SK-N-SH treated with all-trans-retinoic acid at 6 μM for 48 hours (cell line): ENCODE measurements around the gene COG8.

ENCODE experiments used
- ATAC-seq: fragments of 200-7000 bp; cut with Tn5 transposase; 3 replicates; pipeline ENCODE4 v1.9.1; 2020; ENCODE audit warnings: mild to moderate bottlenecking, moderate library complexity
- ARNTL ChIP-seq: fragments of 450-650 bp; formaldehyde crosslinking; IDR thresholded peaks from 2 replicates; pipeline ENCODE4 v1.5.0; 2020; ENCODE audit warnings: low read depth, mild to moderate bottlenecking, moderate library complexity, borderline replicate concordance
- BACH2 ChIP-seq: fragments of 250-450 bp; sonication (Bioruptor Pico); IDR thresholded peaks from 2 replicates; pipeline ENCODE4 v1.9.0; 2021; ENCODE audit warnings: mild to moderate bottlenecking, borderline replicate concordance
- CSDC2 ChIP-seq: fragments of 250-450 bp; sonication (Bioruptor Pico); IDR thresholded peaks from 2 replicates; pipeline ENCODE4 v1.5.0; 2020; ENCODE audit warnings: mild to moderate bottlenecking, moderate library complexity
- ESRRG ChIP-seq: fragments of 250-450 bp; sonication (Bioruptor Pico); IDR thresholded peaks from 2 replicates; pipeline ENCODE4 v1.6.1; 2021; ENCODE audit warnings: mild to moderate bottlenecking
- GLIS3 ChIP-seq: fragments of 250-450 bp; sonication (Bioruptor Pico); IDR thresholded peaks from 2 replicates; pipeline ENCODE4 v1.5.0; 2020; ENCODE audit warnings: mild to moderate bottlenecking, moderate library complexity
- ISL1 ChIP-seq: fragments of 250-450 bp; sonication (Bioruptor Pico); IDR thresholded peaks from 2 replicates; pipeline ENCODE4 v2.1.2; 2022; ENCODE audit warnings: mild to moderate bottlenecking, moderate library complexity
- OSR1 ChIP-seq: fragments of 250-450 bp; sonication (Bioruptor Pico); IDR thresholded peaks from 2 replicates; pipeline ENCODE4 v1.8.0; 2022; ENCODE audit warnings: moderate library complexity, mild to moderate bottlenecking, inconsistent platforms
- PPARA ChIP-seq: fragments of 250-450 bp; sonication (Bioruptor Pico); IDR thresholded peaks from 2 replicates; pipeline ENCODE4 v1.5.0; 2020; ENCODE audit warnings: mild to moderate bottlenecking, borderline replicate concordance
- RARB ChIP-seq: fragments of 250-450 bp; sonication (Bioruptor Pico); IDR thresholded peaks from 2 replicates; pipeline ENCODE4 v1.8.0; 2021; ENCODE audit warnings: mild to moderate bottlenecking, moderate library complexity
- SNAI2 ChIP-seq: fragments of 250-450 bp; sonication (Bioruptor Pico); IDR thresholded peaks from 2 replicates; pipeline ENCODE4 v1.5.0; 2020; ENCODE audit warnings: mild to moderate bottlenecking, moderate library complexity
- TCF4 ChIP-seq: fragments of 250-450 bp; sonication (Bioruptor Pico); IDR thresholded peaks from 2 replicates; pipeline ENCODE4 v1.8.0; 2021; ENCODE audit warnings: mild to moderate bottlenecking, moderate library complexity, borderline replicate concordance
- TOX ChIP-seq: fragments of 250-450 bp; sonication (Bioruptor Pico); IDR thresholded peaks from 2 replicates; pipeline ENCODE4 v1.8.0; 2021; ENCODE audit warnings: mild to moderate bottlenecking, moderate library complexity, borderline replicate concordance
- ZC3H10 ChIP-seq: fragments of 250-450 bp; sonication (Bioruptor Pico); IDR thresholded peaks from 2 replicates; pipeline ENCODE4 v1.5.1; 2021; ENCODE audit warnings: mild to moderate bottlenecking, moderate library complexity
- ZFP3 ChIP-seq: fragments of 250-450 bp; sonication (Bioruptor Pico); IDR thresholded peaks from 2 replicates; pipeline ENCODE4 v1.5.0; 2020; ENCODE audit warnings: mild to moderate bottlenecking, moderate library complexity
- ZFP30 ChIP-seq: fragments of 450-650 bp; formaldehyde crosslinking; IDR thresholded peaks from 2 replicates; pipeline ENCODE4 v1.5.0; 2022; ENCODE audit warnings: mild to moderate bottlenecking, moderate library complexity
- ZNF565 ChIP-seq: fragments of 450-650 bp; formaldehyde crosslinking; conservative IDR thresholded peaks from 2 replicates; pipeline ENCODE4 v1.5.0; 2020; ENCODE audit warnings: low read depth, mild to moderate bottlenecking, moderate library complexity
- ZNF70 ChIP-seq: fragments of 450-650 bp; formaldehyde crosslinking; IDR thresholded peaks from 2 replicates; pipeline ENCODE4 v1.5.0; 2020; ENCODE audit warnings: mild to moderate bottlenecking, moderate library complexity
- ZNF8 ChIP-seq: fragments of 450-650 bp; formaldehyde crosslinking; IDR thresholded peaks from 2 replicates; pipeline ENCODE4 v1.5.0; 2020; ENCODE audit warnings: mild to moderate bottlenecking, moderate library complexity
- TF ChIP-seq, protein P1 (sequence below): fragments of 250-450 bp; sonication (Bioruptor Pico); IDR thresholded peaks from 2 replicates; pipeline ENCODE4 v1.5.0; 2020; ENCODE audit warnings: mild to moderate bottlenecking, moderate library complexity
- TF ChIP-seq, protein P2 (sequence below): fragments of 250-450 bp; sonication (Bioruptor Pico); IDR thresholded peaks from 2 replicates; pipeline ENCODE4 v1.5.1; 2020; ENCODE audit warnings: low read depth, mild to moderate bottlenecking, moderate library complexity
- TF ChIP-seq, protein P3 (sequence below): fragments of 250-450 bp; sonication (Bioruptor Pico); IDR thresholded peaks from 2 replicates; pipeline ENCODE4 v1.8.0; 2020; ENCODE audit warnings: mild to moderate bottlenecking, moderate library complexity, borderline replicate concordance
- TF ChIP-seq, protein P4 (sequence below): fragments of 250-450 bp; sonication (Bioruptor Pico); IDR thresholded peaks from 2 replicates; pipeline ENCODE4 v1.5.1; 2021; ENCODE audit warnings: mild to moderate bottlenecking, moderate library complexity

Gene COG8

DNA sequence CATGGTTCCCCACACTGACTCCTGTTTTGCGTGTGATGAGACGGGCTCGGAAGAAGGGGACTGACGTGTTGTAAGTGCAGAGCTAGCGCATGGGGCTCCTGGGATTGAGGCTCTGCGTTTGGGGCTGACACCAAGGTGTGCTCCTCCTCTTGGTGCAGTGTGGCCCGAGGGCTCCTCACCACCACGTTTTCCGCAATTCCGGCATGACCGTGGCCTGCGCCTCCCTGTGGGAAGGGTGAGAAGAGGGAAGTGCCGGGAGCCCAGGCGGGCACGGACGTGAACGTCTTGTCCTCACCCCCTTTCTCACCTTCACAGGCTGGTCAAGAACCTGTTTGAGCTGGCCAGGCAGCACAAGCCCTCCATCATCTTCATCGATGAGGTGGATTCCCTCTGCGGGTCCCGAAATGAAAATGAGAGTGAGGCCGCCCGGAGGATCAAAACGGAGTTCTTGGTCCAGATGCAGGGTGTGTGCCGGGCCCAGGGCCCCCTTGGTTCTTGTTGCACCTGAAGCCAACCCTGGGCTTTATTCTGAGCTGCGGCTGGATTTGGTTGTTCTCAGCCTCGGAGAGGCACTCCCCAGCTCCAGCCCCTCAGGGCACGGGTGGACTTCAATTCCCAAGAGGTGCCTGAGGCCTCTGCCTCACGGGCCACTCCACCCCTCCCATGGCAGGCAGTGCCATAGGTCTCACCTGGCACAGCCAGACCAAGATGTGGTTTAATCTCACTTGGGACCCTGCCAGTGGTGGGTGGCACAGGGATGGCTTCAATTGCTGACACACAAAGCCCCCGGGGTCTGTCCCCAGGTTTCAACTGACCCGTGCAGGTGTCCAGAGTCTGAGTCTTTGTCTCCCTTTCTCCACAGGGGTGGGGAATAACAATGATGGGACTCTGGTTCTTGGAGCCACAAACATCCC, 19.3 kb downstream of the COG8 start:
- ATAC-seq = no peak
- TF ChIP-seq, protein P1, sequence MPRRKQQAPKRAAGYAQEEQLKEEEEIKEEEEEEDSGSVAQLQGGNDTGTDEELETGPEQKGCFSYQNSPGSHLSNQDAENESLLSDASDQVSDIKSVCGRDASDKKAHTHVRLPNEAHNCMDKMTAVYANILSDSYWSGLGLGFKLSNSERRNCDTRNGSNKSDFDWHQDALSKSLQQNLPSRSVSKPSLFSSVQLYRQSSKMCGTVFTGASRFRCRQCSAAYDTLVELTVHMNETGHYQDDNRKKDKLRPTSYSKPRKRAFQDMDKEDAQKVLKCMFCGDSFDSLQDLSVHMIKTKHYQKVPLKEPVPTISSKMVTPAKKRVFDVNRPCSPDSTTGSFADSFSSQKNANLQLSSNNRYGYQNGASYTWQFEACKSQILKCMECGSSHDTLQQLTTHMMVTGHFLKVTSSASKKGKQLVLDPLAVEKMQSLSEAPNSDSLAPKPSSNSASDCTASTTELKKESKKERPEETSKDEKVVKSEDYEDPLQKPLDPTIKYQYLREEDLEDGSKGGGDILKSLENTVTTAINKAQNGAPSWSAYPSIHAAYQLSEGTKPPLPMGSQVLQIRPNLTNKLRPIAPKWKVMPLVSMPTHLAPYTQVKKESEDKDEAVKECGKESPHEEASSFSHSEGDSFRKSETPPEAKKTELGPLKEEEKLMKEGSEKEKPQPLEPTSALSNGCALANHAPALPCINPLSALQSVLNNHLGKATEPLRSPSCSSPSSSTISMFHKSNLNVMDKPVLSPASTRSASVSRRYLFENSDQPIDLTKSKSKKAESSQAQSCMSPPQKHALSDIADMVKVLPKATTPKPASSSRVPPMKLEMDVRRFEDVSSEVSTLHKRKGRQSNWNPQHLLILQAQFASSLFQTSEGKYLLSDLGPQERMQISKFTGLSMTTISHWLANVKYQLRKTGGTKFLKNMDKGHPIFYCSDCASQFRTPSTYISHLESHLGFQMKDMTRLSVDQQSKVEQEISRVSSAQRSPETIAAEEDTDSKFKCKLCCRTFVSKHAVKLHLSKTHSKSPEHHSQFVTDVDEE (CRISPR knock-in tag) = no peak
- TF ChIP-seq ZNF70 (CRISPR knock-in tag) (no peak), ZFP30 (CRISPR knock-in tag) (no peak), SNAI2 (CRISPR knock-in tag) (no peak), ESRRG (no peak), CSDC2 (CRISPR knock-in tag) (no peak), ARNTL (CRISPR knock-in tag) (no peak), ZNF8 (CRISPR knock-in tag) (no peak), PPARA (CRISPR knock-in tag) (no peak), ZFP3 (CRISPR knock-in tag) (no peak)
- TF ChIP-seq, protein P2, sequence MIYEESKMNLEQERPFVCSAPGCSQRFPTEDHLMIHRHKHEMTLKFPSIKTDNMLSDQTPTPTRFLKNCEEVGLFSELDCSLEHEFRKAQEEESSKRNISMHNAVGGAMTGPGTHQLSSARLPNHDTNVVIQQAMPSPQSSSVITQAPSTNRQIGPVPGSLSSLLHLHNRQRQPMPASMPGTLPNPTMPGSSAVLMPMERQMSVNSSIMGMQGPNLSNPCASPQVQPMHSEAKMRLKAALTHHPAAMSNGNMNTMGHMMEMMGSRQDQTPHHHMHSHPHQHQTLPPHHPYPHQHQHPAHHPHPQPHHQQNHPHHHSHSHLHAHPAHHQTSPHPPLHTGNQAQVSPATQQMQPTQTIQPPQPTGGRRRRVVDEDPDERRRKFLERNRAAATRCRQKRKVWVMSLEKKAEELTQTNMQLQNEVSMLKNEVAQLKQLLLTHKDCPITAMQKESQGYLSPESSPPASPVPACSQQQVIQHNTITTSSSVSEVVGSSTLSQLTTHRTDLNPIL (CRISPR knock-in tag) = no peak

DNA sequence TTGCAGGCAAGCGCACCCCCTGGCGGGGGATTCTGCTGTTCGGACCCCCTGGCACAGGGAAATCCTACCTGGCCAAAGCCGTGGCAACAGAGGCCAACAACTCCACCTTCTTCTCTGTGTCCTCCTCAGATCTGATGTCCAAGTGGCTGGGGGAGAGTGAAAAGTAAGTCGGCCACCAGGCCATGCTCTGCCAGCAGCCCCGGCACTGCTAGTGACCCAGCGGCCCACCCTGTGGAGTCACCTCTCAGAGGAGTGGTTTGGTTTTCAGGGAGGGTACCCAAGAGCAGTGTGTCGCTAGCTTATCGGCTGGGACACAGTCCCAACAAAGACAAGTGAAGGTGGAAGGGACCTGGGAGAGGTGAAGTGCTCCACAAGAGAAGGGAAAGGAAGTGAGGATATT, 20.0 kb downstream of the COG8 start:
- TF ChIP-seq ZC3H10 (CRISPR knock-in tag) = no peak
- no peak for TF ChIP-seq PPARA (CRISPR knock-in tag)
- no peak for TF ChIP-seq TOX (CRISPR knock-in tag)
- TF ChIP-seq, protein P2 (CRISPR knock-in tag) = no peak
- TF ChIP-seq BACH2 = no peak
- TF ChIP-seq, all 23 proteins: peak for 0
- no peak for ATAC-seq

DNA sequence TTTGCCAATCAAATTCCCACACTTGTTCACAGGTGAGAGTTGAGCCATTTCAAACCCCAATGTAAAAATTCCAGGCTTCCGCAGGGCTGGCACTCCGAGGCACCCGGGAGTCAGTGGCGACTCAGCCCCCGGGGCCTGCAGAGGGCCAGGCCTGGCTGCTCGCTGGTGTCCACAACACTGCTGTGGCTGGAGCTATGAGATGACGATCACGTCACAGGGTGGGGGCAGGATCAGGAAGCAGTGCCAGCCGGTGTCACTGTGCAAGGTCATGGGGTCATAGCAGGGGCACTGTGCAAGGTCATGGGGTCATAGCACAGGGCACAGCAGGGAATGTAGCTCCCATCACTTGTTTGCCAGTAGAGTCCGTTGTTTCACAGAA, 20.5 kb downstream of the COG8 start:
- no peak for TF ChIP-seq ISL1 (CRISPR knock-in tag)
- no peak for TF ChIP-seq BACH2
- TF ChIP-seq ZNF70 (CRISPR knock-in tag) = no peak
- TF ChIP-seq OSR1 = no peak
- TF ChIP-seq ZNF8 (CRISPR knock-in tag) = no peak
- TF ChIP-seq ZFP30 (CRISPR knock-in tag) = no peak
- TF ChIP-seq, protein P3, sequence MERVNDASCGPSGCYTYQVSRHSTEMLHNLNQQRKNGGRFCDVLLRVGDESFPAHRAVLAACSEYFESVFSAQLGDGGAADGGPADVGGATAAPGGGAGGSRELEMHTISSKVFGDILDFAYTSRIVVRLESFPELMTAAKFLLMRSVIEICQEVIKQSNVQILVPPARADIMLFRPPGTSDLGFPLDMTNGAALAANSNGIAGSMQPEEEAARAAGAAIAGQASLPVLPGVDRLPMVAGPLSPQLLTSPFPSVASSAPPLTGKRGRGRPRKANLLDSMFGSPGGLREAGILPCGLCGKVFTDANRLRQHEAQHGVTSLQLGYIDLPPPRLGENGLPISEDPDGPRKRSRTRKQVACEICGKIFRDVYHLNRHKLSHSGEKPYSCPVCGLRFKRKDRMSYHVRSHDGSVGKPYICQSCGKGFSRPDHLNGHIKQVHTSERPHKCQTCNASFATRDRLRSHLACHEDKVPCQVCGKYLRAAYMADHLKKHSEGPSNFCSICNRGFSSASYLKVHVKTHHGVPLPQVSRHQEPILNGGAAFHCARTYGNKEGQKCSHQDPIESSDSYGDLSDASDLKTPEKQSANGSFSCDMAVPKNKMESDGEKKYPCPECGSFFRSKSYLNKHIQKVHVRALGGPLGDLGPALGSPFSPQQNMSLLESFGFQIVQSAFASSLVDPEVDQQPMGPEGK (CRISPR knock-in tag) = no peak
- no peak for TF ChIP-seq GLIS3 (CRISPR knock-in tag)
- TF ChIP-seq, protein P2 (CRISPR knock-in tag) = no peak
- TF ChIP-seq, protein P4, sequence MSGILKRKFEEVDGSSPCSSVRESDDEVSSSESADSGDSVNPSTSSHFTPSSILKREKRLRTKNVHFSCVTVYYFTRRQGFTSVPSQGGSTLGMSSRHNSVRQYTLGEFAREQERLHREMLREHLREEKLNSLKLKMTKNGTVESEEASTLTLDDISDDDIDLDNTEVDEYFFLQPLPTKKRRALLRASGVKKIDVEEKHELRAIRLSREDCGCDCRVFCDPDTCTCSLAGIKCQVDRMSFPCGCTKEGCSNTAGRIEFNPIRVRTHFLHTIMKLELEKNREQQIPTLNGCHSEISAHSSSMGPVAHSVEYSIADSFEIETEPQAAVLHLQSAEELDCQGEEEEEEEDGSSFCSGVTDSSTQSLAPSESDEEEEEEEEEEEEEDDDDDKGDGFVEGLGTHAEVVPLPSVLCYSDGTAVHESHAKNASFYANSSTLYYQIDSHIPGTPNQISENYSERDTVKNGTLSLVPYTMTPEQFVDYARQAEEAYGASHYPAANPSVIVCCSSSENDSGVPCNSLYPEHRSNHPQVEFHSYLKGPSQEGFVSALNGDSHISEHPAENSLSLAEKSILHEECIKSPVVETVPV (CRISPR knock-in tag) = no peak
- no peak for TF ChIP-seq RARB (CRISPR knock-in tag)
- no peak for TF ChIP-seq TCF4
- no peak for TF ChIP-seq ZC3H10 (CRISPR knock-in tag)
- no peak for TF ChIP-seq ESRRG
- TF ChIP-seq, protein P1 (CRISPR knock-in tag) = no peak
- TF ChIP-seq TOX (CRISPR knock-in tag) = no peak
- TF ChIP-seq SNAI2 (CRISPR knock-in tag) = no peak
- TF ChIP-seq ARNTL (CRISPR knock-in tag) = no peak
- TF ChIP-seq ZNF565 = no peak
- ATAC-seq = no peak; the same call in 2 of the 3 replicates
